ENCODE data around the gene MAP3K19.
"Not testable (repeated sequence)": the region's sequence is repeated elsewhere in the genome, so short reads cannot be mapped to it uniquely, and the experiment has no call there.

Gene MAP3K19

DNA sequence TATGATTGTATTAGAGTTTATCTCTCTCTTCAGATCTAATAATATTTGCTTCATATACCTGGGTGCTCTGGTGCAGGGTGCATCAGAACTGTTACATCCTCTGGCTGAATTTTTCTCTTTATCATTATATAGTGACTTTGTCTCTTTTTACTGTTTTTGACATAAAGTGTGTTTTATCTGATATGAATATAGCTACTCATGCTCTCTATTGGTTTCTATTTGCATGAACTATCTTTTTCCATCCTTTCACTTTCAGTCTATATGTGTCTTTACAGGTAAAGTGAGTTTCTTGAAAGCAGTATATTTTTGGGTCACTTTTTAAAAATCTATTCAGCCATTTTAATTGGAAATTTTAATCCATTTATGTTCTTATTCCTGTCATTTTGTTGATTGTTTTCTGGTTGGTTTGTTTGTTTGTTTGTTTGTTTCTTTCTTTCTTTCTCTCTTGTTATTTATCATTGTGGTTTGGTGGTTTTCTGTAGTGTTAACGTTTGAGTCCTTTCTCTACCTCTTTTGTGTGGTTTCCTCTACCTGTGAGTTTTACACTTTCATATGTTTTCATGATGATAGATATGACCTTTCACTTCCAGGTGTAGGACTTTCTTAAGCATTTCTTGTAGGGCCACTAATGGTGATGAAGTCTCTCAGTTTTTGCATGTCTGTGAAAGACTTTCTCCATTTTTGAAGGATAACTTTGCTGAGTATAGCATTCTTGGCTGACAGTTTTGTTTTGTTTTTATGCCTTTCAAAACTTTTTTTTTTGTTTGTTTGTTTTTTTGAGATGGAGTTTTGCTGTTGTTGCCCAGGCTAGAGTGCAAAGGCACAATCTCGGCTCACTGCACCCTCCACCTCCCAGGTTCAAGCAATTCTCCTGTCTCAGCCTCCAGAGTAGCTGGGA, 73.8 kb downstream of the MAP3K19 start:
- TF ChIP-seq, protein P1, sequence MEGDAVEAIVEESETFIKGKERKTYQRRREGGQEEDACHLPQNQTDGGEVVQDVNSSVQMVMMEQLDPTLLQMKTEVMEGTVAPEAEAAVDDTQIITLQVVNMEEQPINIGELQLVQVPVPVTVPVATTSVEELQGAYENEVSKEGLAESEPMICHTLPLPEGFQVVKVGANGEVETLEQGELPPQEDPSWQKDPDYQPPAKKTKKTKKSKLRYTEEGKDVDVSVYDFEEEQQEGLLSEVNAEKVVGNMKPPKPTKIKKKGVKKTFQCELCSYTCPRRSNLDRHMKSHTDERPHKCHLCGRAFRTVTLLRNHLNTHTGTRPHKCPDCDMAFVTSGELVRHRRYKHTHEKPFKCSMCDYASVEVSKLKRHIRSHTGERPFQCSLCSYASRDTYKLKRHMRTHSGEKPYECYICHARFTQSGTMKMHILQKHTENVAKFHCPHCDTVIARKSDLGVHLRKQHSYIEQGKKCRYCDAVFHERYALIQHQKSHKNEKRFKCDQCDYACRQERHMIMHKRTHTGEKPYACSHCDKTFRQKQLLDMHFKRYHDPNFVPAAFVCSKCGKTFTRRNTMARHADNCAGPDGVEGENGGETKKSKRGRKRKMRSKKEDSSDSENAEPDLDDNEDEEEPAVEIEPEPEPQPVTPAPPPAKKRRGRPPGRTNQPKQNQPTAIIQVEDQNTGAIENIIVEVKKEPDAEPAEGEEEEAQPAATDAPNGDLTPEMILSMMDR (conservative IDR thresholded peaks at IDR 0.05; ENCODE audit: low read length), result no peak
- DNase-seq (ENCODE audit: low read depth), result no peak
- H3K4me3 ChIP-seq (ENCODE audit: low read length), result no peak overlapping the region

DNA sequence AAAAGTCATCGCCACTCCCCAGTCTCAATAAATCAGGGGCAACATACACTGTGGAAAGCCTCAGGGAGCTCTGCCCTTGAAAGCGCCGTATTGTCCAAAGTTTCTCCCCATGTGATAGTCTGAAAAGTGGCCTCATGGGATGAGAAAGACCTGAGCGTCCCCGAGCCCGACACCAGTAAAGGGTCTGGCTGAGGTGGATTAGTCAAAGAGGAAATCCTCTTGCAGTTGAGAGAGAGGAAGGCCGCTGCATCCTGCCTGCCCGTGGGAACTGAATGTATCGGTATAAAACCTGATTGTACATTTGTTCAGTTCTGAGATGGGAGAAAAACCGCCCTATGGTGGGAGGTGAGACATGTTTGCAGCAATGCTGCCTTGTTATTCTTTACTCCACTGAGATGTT, 80.1 kb downstream of the MAP3K19 start:
- not testable (repeated sequence) for DNase-seq (ENCODE audit: low read depth); H3K4me3 ChIP-seq (ENCODE audit: low read length)

DNA sequence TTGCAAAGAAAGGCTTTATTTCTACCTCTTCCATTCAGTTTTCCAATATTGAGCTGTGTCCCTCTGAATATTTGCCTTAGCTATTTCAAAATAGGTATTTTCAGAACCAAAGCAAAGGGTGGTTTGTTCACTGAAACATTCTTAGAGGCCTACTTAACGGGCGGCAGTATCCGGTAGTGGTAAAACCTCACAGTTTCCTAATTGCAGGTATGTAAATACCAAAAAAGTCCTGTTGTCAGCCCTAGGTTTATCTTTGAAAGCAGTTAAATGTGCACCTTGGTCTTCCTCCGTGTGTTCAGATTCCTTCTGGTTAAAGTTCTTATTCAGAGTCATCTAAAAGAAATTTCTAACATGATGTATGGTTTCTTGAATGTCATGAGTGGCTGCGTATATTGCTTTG, 89.8 kb downstream of the MAP3K19 start:
- TF ChIP-seq, protein P1 (conservative IDR thresholded peaks at IDR 0.05; ENCODE audit: low read length), result no peak
- no peak overlapping the region for H3K4me3 ChIP-seq (ENCODE audit: low read length)
- no peak for DNase-seq (ENCODE audit: low read depth)

DNA sequence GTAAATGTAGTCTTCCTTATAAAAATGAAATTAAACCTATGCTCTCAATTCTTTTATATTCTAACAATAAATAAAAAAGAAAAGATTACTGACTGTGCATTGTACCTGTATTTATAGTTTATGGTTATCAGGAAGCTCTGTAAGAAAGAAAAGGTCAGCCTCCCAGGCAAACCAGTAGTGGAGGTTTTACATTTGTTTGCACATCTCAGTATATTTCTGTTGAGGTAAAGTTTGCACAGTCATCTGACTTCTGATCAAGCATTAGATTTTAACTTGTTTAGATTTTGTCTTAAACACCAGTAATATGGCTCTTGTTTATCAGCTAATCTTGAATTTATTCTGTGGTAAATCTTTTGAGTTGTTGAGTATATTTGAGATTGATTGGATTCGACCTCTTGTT, 91.5 kb downstream of the MAP3K19 start:
- H3K4me3 ChIP-seq (ENCODE audit: low read length), result no peak overlapping the region
- DNase-seq (ENCODE audit: low read depth), result no peak

DNA sequence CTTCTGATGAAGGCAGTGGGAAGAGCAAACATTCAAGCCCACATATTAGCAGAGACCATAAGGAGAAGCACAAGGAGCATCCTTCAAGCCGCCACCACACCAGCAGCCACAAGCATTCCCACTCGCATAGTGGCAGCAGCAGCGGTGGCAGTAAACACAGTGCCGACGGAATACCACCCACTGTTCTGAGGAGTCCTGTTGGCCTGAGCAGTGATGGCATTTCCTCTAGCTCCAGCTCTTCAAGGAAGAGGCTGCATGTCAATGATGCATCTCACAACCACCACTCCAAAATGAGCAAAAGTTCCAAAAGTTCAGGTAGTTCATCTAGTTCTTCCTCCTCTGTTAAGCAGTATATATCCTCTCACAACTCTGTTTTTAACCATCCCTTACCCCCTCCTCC, 93.2 kb downstream of the MAP3K19 start:
- no peak for DNase-seq (ENCODE audit: low read depth)
- H3K4me3 ChIP-seq (ENCODE audit: low read length), result no peak overlapping the region
- TF ChIP-seq, protein P1 (conservative IDR thresholded peaks at IDR 0.05; ENCODE audit: low read length), result no peak

More for the DNA sequence above, 91.5 kb downstream of the MAP3K19 start:
- TF ChIP-seq, protein P1 (conservative IDR thresholded peaks at IDR 0.05; ENCODE audit: low read length), result no peak

DNA sequence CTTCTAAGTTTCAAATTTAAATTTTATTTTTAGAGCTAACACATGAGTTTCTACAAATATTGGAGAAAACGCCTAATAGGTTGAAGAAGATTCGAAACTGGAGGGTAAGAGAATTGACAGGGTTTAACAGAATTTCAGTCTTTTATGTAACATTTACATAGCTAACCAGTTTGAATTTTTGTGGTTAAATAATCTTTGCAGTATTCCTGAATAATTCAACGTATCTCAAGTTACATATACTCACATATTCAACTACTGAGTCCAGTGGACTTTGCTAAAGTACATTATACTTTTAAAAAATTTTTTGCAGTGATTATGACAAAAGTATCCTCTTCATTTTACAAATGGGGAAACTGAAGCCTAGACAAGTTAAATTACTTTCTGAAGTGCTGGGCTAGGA, 94.6 kb downstream of the MAP3K19 start:
- TF ChIP-seq, protein P1 (conservative IDR thresholded peaks at IDR 0.05; ENCODE audit: low read length), result no peak
- no peak for DNase-seq (ENCODE audit: low read depth)
- H3K4me3 ChIP-seq (ENCODE audit: low read length), result no peak overlapping the region

DNA sequence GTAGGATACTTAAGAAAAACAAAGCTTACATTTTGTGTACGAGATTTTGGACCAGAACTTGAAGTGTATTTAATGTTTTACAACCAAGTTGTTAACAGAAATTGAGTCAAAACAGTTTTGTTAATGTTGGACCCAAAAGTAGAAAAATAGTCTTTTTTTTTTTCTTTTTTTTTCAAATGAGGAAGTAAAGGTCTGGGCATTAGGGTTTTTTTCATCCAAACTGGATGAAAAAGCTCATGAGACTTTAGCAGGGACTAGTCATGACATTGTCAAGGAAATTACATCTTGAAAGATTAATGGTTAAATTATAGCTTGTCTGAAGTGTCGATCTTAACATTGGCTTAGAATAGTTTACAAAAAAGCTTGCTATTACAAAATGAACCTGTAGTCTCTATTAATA, 96.4 kb downstream of the MAP3K19 start:
- no peak overlapping the region for H3K4me3 ChIP-seq (ENCODE audit: low read length)
- TF ChIP-seq, protein P1 (conservative IDR thresholded peaks at IDR 0.05; ENCODE audit: low read length), result no peak
- no peak for DNase-seq (ENCODE audit: low read depth)

Measured in AG10803 (cell line).